ENCODE measurements around the gene CD3G.
A peak's percentile ranks its signal among the peaks of the same experiment; 100 is the strongest.

GRCh38 chr11:118341815-118342489 is 2.2 kb upstream of the CD3G start:
- TF ChIP-seq CTCF (IDR thresholded peaks at IDR 0.05; ENCODE audit: borderline replicate concordance, extremely low read depth, low read length, poor library complexity, severe bottlenecking): peak; percentile 16
- no peak for TF ChIP-seq EZH2 (IDR thresholded peaks at IDR 0.05; ENCODE audit: borderline replicate concordance, low read depth, low read length, severe bottlenecking)

Measured in DND-41 (cell line).